HG03520 (cell line): Measurements from ENCODE around the gene G6PC1.

Experiments used
- ATAC-seq: cut with Tn5 transposase; IDR thresholded peaks from one replicate; pipeline ENCODE4 v1.9.1; 2021; ENCODE audit warnings: mild to moderate bottlenecking, moderate library complexity; ENCODE audit not compliant: unreplicated experiment

G6PC1 gene

GRCh38 chr17:42929497-42929844, 28.9 kb downstream of the G6PC1 start:
- ATAC-seq, result no peak

GRCh38 chr17:42937712-42938596, 37.4 kb downstream of the G6PC1 start:
- ATAC-seq, result no peak

DNA sequence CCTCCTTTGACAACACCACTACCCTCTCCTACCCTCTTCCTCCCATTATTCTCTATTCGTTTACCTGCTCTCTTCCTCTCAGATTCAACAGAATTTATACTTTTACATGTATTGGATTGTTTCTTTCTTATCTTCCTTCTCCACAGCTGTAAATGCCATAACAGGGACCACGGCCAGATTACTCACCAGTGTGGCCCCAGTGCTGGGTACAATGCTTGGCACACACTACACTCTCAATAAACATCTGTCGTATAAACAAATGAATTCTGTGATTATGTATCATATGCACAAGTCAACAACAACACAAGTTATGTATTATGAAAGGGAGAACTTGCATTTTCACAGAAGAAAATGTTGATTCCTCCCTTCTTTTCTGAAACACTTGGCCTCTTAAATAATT, 43.6 kb downstream of the G6PC1 start:
- ATAC-seq, result no peak

DNA sequence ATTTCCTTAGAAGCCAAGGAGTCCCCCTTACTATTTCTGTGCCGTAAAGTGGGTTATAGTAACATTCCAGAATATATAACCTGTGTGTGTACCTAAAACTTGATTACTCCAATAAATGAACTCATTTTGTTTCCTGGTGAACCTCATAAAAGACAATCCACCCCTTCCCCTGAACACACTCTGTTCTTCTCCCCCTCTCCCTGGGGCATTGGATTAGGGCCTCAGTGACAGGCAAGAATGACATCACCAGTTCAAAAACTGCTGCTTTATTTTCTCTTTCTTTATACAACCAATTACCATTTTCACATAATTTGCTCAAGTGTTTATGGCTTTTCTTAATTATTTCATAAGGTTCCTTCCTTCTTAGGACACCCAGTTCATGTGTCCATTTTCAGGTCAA, 46.2 kb downstream of the G6PC1 start:
- no peak for ATAC-seq

DNA sequence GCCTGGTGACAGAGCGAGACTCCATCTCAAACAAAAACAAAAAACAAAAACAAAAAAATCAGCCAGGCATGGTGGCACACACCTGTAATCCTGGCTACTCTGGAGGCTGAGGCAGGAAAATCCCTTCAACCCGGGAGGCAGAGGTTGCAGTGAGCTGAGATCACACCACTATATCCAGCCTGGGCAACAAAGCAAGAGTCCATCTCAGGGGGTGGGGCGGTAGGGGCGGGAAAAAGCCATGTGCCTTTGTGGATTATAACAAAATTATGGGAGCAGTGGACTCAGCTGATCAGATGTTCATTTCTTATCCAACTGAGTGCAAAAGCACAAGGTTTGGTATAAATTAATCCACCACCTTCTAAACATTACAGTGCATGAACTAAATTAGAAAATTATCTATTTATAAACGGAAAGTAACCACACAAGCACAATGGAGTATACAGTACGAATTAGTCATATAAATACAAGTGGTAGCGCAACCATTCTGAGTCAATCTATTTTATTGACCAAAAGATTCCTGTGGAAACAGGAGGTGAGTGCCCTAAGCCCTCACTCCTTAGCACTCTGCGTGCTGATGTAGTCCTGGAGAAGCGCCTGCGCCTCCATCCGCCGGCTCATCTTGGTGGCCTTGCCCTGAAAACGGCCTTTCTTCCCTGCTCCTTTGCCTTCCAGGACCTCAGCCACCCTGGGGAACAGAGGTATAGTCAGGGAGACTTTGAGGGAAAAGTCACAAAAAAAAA, 49.6 kb downstream of the G6PC1 start:
- ATAC-seq, result no peak
